K562 (cell line): ENCODE measurements around the gene OSBPL1A. TPM values are rescaled to one million over a fixed set of nuclear protein-coding genes. Genes with fewer than 3 reads are reported as not detected.

Source experiments
- ATAC-seq: fragments of 200-7000 bp; cut with Tn5 transposase; 3 replicates; pipeline ENCODE4 v1.9.1; 2020; ENCODE audit warnings: moderate library complexity
- BruUV-seq: library from RNA; stranded (reverse); fragments of 400-500 nt; replicated peaks from 2 replicates; lab custom pipeline; 2021; lab: Mats Ljungman, UMichigan
- CTCF ChIA-PET: fragments of 300-600 bp; formaldehyde crosslinking; extraction: SDS; loops from one replicate; lab custom pipeline; 2021; ENCODE audit warnings: low intra/inter-chr PET ratio; lab: Yijun Ruan, JAX
- POLR2A ChIA-PET: fragments of 300-600, 350-650 bp; sonication (Branson Sonifier 250); formaldehyde crosslinking; extraction: SDS; loops from one replicate; lab custom pipeline; 2021; ENCODE audit warnings: antibody characterized with exemption, inconsistent platforms; lab: Yijun Ruan, JAX
- DNase-seq, 4 experiments: peaks; one replicate each; pipeline versions ENCODE4 v3.0.0 to v3.0.0-alpha.2; 2011 to 2018; ENCODE audit warnings: low spot score in 3 of 4, mixed read lengths in 3 of 4; ENCODE audit errors: extremely low read depth in 1 of 4
- FAIRE-seq: peaks from 2 replicates; lab custom pipeline; 2011; peaks lifted over from hg19 to GRCh38; lab: Jason Lieb, UNC
- H2AFZ ChIP-seq: 2 replicates; pipeline ENCODE4 v1.6.0; 2011; ENCODE audit warnings: low read depth, low read length, control low read depth, inconsistent platforms
- H3K27ac ChIP-seq: fragments of 200-600 bp; 3 replicates; pipeline ENCODE4 v1.8.0; 2011; ENCODE audit warnings: low read depth, mild to moderate bottlenecking, control low read depth, inconsistent platforms, low read length, moderate library complexity, mixed read lengths; ENCODE audit errors: extremely low read depth
- H3K27me3 ChIP-seq, 2 experiments: fragments of 300-600 bp in 1 of 2; 2 replicates in 1 of 2; 3 replicates in 1 of 2; pipeline versions ENCODE4 v1.6.0 to v1.8.0; 2011; ENCODE audit warnings: inconsistent platforms in 2 of 2, low read length in 2 of 2, mild to moderate bottlenecking in 1 of 2, mixed read lengths in 1 of 2, moderate library complexity in 1 of 2; ENCODE audit not compliant: control insufficient read depth in 2 of 2, insufficient read depth in 2 of 2
- H3K36me3 ChIP-seq: fragments of 300-600 bp; 3 replicates; pipeline ENCODE4 v1.8.0; 2011; ENCODE audit warnings: mild to moderate bottlenecking, low read length, inconsistent platforms; ENCODE audit not compliant: control insufficient read depth, insufficient read depth
- H3K4me1 ChIP-seq, 2 experiments: fragments of 200-600 bp in 1 of 2; replicated peaks in 1 of 2; 2 replicates in 1 of 2; 3 replicates in 1 of 2; pipeline versions ENCODE4 v1.5.1 to v1.8.0; 2011; ENCODE audit warnings: inconsistent platforms in 2 of 2, low read length in 2 of 2, mild to moderate bottlenecking in 1 of 2, mixed read lengths in 1 of 2, moderate library complexity in 1 of 2; ENCODE audit not compliant: control insufficient read depth in 2 of 2, insufficient read depth in 2 of 2
- H3K4me2 ChIP-seq: 2 replicates; pipeline ENCODE4 v1.6.1; 2011; ENCODE audit warnings: low read length, control low read depth, inconsistent platforms, mixed read lengths; ENCODE audit not compliant: insufficient read depth
- H3K4me3 ChIP-seq: fragments of 200-600 bp; sonication (generic), shearing (Covaris generic); 2 replicates; pipeline ENCODE4 v1.5.1; 2016; ENCODE audit warnings: control low read depth, inconsistent platforms
- H3K79me2 ChIP-seq: fragments of 200-600 bp; 3 replicates; pipeline ENCODE4 v1.8.0; 2011; ENCODE audit warnings: low read length, inconsistent platforms; ENCODE audit not compliant: control insufficient read depth, insufficient read depth
- H3K9ac ChIP-seq, 2 experiments: 2 replicates each; pipeline versions ENCODE4 v1.6.0 to v1.6.1; 2011; ENCODE audit warnings: low read depth in 2 of 2, low read length in 2 of 2, control low read depth in 1 of 2, inconsistent platforms in 1 of 2, mild to moderate bottlenecking in 1 of 2, mixed read lengths in 1 of 2; ENCODE audit not compliant: insufficient read depth in 1 of 2
- H3K9me1 ChIP-seq: one replicate; pipeline ENCODE4 v1.6.0; 2011; ENCODE audit warnings: inconsistent platforms, mild to moderate bottlenecking, low read length, moderate library complexity; ENCODE audit not compliant: control insufficient read depth, insufficient read depth
- H3K9me3 ChIP-seq: replicated peaks from 2 replicates; pipeline ENCODE4 v1.5.1; 2011; ENCODE audit warnings: low read depth, low read length, inconsistent platforms; ENCODE audit not compliant: control insufficient read depth, insufficient read depth
- H4K20me1 ChIP-seq: replicated peaks from 2 replicates; pipeline ENCODE4 v1.6.1; 2011; ENCODE audit warnings: low read length, inconsistent platforms, mixed read lengths; ENCODE audit not compliant: control insufficient read depth, insufficient read depth
- ARID2 ChIP-seq: fragments of 450-650 bp; IDR thresholded peaks from 2 replicates; pipeline ENCODE4 v1.6.1; 2017; ENCODE audit warnings: antibody characterized with exemption, mild to moderate bottlenecking
- CHD4 ChIP-seq: fragments of 200-600 bp; sonication (generic); IDR thresholded peaks from 3 replicates; pipeline ENCODE4 v1.6.1; 2012; ENCODE audit warnings: low read depth, mild to moderate bottlenecking, mixed read lengths, low read length, inconsistent platforms; ENCODE audit not compliant: insufficient read depth, insufficient replicate concordance, poor library complexity, severe bottlenecking
- CREM ChIP-seq: IDR thresholded peaks from 2 replicates; pipeline ENCODE4 v1.6.1; 2014; ENCODE audit warnings: antibody characterized with exemption, low read depth
- SIN3B ChIP-seq: fragments of 450-650 bp; IDR thresholded peaks from 2 replicates; pipeline ENCODE4 v1.6.1; 2017; ENCODE audit warnings: low read depth, mild to moderate bottlenecking, moderate library complexity
- XRCC4 ChIP-seq: IDR thresholded peaks from one replicate; pipeline ENCODE4 v1.6.1; 2011; ENCODE audit not compliant: insufficient read depth, insufficient read length; ENCODE audit errors: extremely low read depth
- ZNF23 ChIP-seq: fragments of 250-450 bp; sonication (Bioruptor Pico); IDR thresholded peaks from 2 replicates; pipeline ENCODE4 v1.4.0; 2020; ENCODE audit warnings: mild to moderate bottlenecking
- ZNF384 ChIP-seq: IDR thresholded peaks from 2 replicates; pipeline ENCODE4 v1.6.1; 2012; ENCODE audit warnings: low read depth, low read length, improper control_type of control experiment
- ZNF57 ChIP-seq: fragments of 450-650 bp; formaldehyde crosslinking; IDR thresholded peaks from 2 replicates; pipeline ENCODE4 v1.4.0; 2020; ENCODE audit warnings: mild to moderate bottlenecking, moderate library complexity
- WGBS: fragments of 100-300 bp; shearing (Covaris generic); methylation state at CpG from one replicate; pipeline ENCODE4 v1.1.6; 2016; ENCODE audit warnings: low coverage, mixed read lengths; ENCODE audit not compliant: insufficient coverage; ENCODE audit errors: missing lambda C conversion rate; 5-methylcytosine and 5-hydroxymethylcytosine counted together
- in situ Hi-C: fragments of 300-500 bp; cut with MboI; formaldehyde crosslinking; loops from 4 replicates; pipeline ENCODE4 v1.15.0; 2018; ENCODE audit warnings: inconsistent platforms, mixed read lengths
- intact Hi-C: fragments of 100-400 bp; cut with micrococcal nuclease; formaldehyde crosslinking; loops from 2 replicates; pipeline ENCODE4 v1.14.2; 2022
- polyA plus RNA-seq, 8 experiments: library from polyadenylated mRNA; depleted of rRNA in 4 of 8; stranded (reverse) in 5 of 8; unstranded in 3 of 8; fragments of >200 nt; fragmentation: Nextera tagmentation in 2 of 8; fragmentation: Illumina TruSeq in 1 of 8; extraction: Ambion mirVana in 2 of 8; extraction: Trizol in 1 of 8; gene quantifications; 2 replicates each; pipeline versions ENCODE4 v1.2.1 to v1.2.3, GENCODE V29; 2011 to 2014; ENCODE audit warnings: inconsistent platforms in 1 of 8, missing spikeins in 1 of 8
- total RNA-seq, 7 experiments: library from RNA; depleted of rRNA in 6 of 7; stranded (reverse); fragments of >200 nt in 6 of 7; fragmentation: Illumina TruSeq in 2 of 7; extraction: Trizol in 2 of 7; gene quantifications; 2 replicates each; pipeline versions ENCODE4 v1.2.1 to v1.2.3, GENCODE V29; 2011 to 2021; ENCODE audit warnings: low replicate concordance in 1 of 7

The OSBPL1A gene
- total and polyA plus RNA-seq, 9 of the 15 experiments (the other 6 are each of a cell fraction or from before 2014, with no cell fraction given), result 0.40 to 0.49 TPM; not detected in 7

DNA sequence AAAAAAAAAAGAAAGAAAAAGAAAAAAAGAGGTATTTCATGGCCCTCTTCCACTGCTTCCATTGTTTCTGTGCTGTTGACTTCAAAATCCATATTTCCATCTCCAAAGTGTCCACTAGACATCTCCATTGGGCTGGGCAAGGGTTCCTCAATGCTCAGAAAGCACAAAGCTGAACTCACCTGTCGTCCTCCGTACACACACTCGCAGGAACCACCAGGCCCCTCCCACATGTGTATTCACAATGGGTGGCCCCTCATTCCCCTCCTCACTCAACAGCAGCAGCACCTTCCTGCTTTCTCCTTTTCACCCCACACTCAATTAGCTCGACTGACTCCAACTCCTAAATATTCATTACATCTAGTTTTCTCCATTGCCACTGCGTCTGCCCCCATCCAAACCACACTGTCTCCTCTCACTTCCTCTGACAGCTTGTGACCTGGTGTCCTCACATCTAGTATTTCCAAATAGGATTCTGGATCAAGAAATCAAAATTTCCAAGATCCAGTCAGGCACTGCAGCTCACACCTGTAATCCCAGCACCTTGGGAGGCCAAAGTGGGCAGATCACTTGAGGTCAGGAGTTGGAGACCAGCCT is 25.2 kb downstream of the OSBPL1A start:
- intact Hi-C loops, result no loop called here
- POLR2A ChIA-PET, result no interaction called here
- H3K4me1 ChIP-seq, result no peaks in the 10 kb centered on the region
- H3K4me3 ChIP-seq, result no peak overlapping the region
- no peak overlapping the region for H3K4me2 ChIP-seq
- no TSS peak for BruUV-seq
- H4K20me1 ChIP-seq, result no peaks in the 10 kb centered on the region
- DNase-seq, result no peak
- no peaks in the 10 kb centered on the region for H3K79me2 ChIP-seq
- no peak for TF ChIP-seq ZNF23 (CRISPR knock-in tag)
- no peak for TF ChIP-seq CHD4
- no peak for TF ChIP-seq ZNF384
- no peak for TF ChIP-seq SIN3B
- no peak for TF ChIP-seq CREM
- TF ChIP-seq ARID2, result no peak
- TF ChIP-seq ZNF57, result no peak
- TF ChIP-seq XRCC4, result no peak
- H3K36me3 ChIP-seq, result no peaks in the 10 kb centered on the region
- no peak overlapping the region for H3K9ac ChIP-seq
- H3K9me1 ChIP-seq, result no peaks in the 10 kb centered on the region
- in situ Hi-C loops, result no loop called here
- WGBS, result 3% methylated on average over 5 of the region's 5 CpGs
- no peak for ATAC-seq
- H3K9me3 ChIP-seq, result no peaks in the 10 kb centered on the region
- H2AFZ ChIP-seq, result no peak overlapping the region
- CTCF ChIA-PET, result no interaction called here
- 0 out of 5 replicates have a peak, but pooled peaks cover 0 to 8% of the 10 kb centered on the region in 2 experiments for H3K27me3 ChIP-seq
- no peak overlapping the region for H3K27ac ChIP-seq
- FAIRE-seq, result no peak
